GM18499 (cell line): ENCODE measurements around the gene TAPBPL.
"Not testable (repeated sequence)": the region's sequence is repeated elsewhere in the genome, so short reads cannot be mapped to it uniquely, and the experiment has no call there.

Experiments used
- ATAC-seq: cut with Tn5 transposase; IDR thresholded peaks from one replicate; pipeline ENCODE4 v1.9.1; 2021; ENCODE audit warnings: moderate number of reproducible peaks; ENCODE audit not compliant: insufficient read depth, unreplicated experiment

Gene TAPBPL

DNA sequence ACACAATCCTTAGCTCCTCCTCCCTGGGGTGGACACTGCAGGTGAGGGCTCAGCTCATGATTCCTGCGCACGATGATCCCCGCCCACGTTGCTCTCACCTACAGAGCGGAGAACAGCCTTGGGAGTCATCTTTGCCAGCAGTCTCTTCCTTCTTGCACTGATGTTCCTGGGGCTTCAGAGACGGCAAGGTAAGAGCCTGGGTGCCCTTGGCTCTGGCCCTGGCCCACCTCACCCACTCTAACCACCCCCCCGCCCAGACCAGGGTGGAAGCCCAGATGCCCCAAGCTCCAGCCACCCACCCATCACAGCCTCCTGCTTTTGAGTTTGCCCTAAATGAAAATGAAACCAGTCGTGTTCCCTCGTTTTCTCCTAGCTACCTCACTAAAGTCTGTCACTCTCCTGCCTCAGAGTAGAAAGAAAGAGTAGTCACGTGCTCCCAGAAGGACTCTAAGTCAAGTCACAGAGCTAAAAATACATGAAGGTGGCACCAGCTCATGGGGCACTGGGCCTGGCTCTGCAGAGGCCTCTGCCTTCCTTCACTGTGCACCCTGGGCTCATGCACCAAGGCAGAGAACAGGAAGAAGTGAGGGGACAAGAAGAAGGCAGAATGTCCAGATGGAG, 9.0 kb downstream of the TAPBPL start:
- ATAC-seq: no peak

DNA sequence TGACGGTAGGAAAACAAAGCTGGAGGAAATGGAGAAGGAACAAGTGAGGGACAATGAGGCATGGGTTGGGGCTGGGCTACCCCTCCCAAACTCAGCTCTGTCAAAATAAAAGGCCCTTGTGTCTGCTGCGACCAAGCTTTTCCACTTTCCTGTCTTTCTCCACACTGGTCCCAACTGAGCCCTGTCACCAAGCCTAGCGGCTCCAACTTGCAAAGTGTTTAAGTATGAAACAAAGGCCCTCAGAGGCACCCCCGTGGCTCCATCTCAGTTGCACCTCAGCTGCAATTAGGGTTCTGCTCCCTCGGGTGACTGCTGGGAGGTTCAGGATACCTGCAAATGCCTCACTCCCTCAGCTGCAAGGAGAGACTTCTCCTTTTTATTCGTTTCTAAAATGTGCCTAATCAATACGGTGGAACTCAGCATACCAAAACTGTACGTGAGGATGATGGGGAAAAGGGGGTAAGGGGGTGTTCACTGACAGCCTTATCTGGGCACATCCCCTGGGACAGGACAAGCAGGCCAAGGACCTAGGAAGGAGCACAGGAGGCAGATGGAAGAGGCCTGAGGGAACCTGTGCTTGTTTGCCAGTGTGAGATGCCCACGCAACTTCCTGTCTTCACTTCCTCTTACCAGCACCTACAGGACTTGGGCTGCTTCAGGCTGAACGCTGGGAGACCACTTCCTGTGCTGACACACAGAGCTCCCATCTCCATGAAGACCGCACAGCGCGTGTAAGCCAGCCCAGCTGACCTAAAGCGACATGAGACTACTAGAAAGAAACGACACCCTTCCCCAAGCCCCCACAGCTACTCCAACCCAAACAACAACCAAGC, 9.8 kb downstream of the TAPBPL start:
- no peak for ATAC-seq

DNA sequence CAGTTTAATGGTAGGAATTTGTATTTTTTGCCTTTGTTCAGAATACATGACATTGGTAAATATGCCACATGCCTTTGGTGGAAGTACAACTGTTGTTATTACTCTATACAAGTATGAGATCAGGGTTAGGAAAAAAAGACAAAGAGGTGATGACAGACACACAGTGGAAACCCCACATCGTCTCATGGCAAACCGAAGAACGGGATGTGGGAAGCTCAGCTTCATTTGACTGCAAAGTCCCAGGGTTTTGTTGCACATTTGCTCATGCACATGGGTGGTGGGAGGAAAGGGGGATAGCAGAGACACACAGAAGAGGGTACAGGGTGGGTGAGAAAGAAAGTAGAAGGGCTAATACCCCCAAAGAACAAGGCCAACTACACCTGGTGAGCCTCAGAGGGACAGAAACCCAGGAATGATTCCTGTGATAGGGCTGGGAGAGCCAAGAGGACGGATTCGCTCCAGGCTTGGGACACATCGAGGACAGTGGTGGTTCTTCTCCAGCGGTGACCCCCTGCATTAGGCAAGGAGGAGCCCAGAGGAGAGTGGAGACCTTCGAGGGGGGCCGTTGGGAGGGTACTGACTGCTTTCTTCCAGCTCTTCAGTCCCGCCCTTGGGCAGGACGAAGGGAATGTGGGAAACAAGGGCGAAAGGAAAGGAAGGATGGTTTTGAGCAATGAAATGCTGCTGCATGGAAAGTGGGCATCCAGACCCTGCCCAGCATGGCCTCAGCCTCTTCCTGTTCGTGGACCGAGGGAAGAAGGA, 10.6 kb downstream of the TAPBPL start:
- no peak for ATAC-seq

DNA sequence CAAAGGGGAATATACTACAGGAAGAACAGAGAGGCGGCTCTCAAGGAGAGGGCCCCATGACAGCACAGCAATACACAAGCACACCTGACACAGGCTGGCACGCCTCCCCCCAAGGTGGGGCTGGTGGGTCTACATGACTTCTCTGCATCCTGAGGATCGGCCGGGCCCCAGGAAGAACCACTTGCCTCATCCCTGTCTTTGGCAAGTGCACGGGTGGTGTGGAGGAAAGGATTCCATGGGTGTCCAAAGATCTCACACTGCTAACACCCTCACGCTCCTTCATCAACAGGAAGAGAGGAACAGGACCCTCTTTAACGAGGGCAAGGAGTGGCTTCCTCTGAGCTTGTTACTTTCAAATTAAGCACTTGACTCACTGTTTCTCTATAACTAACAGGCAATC, 11.4 kb downstream of the TAPBPL start:
- ATAC-seq: no peak

DNA sequence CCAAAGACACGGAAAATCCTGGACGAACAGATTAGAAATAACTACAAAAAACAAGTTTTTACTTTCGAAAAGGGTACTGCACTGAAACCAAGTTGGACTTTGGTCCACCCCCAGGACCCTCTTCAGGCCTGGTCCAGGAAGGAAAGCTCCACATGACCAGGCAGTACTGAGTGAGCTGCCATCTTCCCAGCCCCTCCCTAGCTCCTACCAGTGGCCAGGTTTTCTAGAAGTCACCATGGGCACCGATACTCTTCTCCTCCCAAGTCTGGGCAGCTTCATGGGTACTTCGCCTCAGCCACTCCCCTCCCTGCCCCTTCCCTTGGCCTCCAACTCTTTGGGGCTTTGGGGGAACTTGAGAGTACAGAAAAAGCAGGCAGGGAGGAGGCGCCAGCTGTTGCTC, 12.0 kb downstream of the TAPBPL start:
- no peak for ATAC-seq

DNA sequence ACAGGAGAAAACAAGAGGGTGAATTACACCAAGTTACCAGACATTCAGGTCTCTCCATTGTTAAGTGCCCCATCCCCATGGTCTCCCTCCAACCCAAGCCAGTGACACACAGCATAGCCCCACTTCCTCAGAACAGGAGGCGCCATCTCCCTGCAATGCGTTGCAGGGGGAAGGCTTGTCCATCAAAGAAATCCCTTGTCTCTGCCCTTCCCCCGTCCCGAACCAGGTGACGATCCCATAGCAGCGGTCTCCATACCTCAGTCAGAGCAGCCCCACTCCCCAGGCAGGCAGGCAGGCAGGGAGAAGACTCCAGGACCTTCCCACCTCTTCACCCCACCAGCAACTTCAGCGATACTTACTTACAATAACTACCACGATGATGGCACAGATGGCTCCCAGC, 12.7 kb downstream of the TAPBPL start:
- no peak for ATAC-seq

DNA sequence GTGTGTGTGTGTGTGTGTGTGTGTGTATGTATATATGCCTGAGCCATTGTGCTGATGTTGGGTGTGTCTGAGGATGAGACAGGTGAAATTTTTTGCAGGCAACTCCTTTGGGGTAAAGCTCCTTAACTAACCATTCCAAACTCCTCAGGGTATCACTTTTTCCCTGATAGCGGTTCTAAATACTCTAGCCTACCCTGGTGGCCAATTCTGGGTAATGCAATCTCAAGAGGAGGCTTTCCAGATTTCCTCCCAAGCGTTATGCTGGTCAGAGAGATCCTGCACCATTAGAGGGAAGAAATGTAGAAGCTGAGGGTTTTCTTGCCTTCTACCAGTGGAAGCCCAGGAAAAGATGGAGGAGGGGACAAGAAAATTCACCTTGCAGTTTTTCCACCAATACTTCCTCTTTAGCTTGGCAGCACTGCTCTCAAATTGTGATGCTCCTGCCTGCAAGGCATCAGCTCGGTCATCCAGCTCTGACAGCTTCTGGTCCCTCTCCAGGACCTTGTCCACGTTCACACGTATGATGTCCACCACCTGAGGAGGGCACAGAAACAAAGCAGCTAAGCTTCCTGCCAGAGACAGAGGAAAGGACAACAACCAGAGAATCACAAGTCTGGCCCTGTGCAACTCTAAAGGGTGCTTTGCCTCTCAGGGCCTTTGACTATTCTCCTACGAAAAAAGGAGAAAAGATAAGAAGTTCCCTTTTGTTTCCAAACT, 13.8 kb downstream of the TAPBPL start:
- ATAC-seq: no peak

DNA sequence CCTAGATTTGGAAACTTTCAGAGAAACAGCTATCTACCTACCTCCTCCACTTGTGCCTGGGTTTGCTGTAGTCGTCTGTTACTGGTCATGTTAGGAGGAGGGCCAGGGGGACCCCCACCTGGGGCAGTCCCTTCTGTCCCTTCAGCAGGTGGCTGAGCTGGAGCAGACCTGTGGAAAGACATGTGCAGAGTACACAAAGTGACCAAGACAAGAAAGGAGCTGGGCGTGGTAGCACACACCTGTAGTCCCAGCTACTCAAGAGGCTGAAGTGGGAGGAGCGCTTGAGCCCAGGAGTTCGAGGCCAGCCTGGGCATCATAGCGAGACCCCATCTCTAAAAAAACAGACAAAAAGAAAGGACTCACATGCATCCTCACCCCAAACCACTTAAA, 14.3 kb downstream of the TAPBPL start:
- ATAC-seq: no peak

DNA sequence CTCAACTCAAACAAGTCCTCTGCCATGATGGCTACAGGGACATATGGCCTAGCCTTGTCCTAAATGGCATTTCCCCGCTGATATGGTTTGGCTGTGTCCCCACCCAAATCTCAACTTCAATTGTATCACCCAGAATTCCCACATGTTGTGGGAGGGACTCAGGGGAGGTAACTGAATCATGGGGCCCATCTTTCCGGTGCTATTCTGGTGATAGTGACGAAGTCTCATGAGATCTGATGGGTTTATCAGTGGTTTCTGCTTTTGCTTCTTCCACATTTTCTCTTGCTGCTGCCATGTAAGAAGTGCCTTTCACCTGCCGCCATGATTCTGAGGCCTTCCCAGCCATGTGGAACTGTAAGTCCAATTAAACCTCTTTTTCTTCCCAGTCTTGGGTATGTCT, 14.9 kb downstream of the TAPBPL start:
- ATAC-seq: not testable (repeated sequence)

DNA sequence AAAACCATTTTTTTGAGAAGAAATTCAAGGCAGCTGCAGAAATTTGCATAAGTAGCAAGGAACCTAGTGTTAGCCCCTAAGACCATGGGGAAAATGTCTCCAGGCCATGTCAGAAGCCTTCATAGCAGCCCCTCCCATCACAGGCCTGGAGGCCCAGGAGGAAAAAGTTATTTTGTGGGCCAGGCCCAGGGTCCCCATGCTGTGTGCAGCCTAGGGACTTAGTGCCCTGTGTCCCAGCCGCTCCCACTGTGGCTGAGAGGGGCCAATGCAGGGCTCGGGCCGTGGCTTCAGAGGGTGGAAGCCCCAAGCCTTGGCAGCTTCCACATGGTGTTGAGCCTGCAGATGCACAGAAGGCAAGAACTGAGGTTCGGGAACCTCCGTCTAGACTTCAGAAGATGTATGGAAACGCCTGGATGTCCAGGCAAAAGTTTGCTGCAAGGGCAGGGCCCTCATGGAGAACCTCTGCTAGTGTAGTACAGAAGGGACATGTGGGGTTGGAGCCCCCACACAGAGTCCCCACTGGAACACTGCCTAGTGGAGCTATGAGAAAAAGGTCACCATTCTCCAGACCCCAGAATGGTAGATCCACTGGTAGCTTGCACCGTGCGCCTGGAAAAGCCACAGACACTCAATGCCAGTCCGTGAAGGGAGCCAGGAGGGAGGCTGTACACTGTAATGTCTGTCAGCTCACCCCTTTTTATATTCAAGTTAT, 15.9 kb downstream of the TAPBPL start:
- ATAC-seq: not testable (repeated sequence)

DNA sequence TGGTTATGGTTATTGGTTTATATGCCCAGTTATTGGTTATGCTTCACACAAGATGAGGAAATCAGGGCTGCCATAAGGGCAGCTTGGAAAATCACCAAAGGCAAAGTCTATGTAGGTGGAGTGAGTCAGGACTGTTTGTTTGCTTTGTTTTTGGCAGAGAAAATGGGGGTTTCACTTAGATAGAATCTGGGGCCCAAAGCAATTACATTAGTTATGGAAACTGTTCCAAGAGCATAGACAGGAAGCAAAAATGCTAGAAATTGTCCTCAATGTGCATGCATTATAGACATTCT, 16.4 kb downstream of the TAPBPL start:
- no peak for ATAC-seq

DNA sequence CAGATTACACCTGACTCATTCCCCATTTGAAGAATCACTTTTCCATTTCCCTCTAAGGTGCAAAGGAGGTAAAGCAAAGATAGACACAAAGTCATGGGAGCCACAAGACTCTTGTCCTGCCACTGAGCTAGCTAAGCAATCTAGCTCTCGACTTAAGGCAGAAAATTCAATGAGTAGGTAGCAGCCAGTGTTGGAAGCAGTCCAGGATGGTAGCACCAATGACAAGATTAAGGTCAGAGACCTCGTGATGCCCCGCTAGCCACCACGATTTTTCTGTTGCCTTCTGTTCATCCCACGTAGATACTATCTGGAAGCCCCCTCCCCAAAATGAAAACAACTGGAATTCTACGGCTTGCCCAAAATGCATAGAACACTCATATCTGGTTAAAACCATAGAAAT, 17.2 kb downstream of the TAPBPL start:
- ATAC-seq: no peak

DNA sequence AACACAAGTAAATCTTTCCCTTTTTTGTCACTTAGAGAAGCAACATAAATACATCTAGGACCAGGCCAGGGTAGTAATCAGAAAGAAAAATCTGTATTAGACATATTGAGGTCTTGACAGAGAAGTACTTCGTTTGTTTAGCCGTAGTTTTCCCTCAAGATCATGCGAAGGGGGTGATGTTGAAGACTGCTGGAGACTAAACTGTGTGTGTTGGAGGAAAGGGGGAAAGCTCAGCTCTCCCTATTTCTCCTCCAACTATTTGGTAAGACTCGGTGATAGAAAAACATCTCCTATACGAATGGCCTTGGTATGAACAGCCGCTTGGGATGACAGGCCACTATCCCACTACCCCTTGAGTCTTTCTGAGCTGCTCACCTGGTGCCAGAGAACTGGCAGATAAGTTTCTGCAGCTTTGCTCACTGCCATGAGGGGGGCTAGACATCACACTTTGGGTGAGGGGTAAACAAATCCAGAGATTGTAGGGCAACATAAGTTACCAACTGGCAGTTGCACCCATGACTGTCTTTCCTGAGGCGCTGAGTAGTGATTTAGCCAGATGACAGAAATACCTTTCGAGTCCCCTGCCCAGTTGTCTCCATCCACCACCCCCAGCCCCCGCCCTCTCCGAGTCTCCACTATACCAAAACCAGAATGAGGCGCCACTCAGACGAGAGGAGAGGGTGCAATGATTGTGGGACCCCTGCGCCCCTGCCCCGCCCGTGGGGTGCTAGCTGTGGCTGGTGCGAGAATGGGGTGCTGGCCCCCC, 17.9 kb downstream of the TAPBPL start:
- ATAC-seq: no peak

DNA sequence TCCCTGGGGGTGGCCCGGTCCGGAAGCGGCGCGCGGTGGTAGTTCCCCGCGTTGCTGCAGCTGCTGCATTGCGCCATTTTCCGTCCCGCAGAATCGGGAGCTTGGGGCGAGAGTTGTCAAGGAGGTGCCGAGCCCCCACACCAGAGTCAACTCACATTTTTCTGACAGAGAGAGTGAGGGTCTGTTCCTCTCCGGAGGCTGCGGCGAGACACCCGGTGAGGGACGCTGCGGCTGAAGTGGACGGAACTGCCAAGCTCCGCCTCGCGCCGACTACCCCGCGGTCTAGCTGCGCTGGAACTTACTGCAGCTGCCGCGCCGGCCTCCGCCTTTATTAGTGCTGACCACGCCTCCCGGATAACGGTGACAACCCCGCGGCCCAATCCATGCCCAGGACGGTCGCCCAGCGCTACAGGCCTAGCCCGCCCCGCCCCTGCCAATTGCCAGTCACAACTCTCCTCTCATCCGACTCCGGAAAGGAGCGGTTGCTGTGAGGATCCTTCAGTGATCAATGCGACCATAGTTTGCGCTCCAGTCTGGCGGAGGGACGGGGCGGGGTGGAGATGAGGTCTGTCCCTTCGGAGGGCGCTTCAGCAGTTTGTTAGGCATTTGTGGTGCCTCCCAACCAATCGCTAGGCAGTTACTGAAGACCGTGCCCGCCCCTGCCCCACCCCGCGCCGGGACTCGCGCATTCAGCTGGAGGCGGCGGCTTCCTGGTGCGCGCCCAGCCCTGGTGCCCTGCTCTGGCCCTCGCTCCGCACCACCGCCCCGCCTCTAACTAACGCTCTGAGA, 18.7 kb downstream of the TAPBPL start, which contains the start of gene VAMP1:
Gene VAMP1, minus strand, starts transcription at position 303 of the 789 bp plus-strand sequence. Its CDS starts 146 bp downstream, at position 157.
- peak; percentile 73 for ATAC-seq

DNA sequence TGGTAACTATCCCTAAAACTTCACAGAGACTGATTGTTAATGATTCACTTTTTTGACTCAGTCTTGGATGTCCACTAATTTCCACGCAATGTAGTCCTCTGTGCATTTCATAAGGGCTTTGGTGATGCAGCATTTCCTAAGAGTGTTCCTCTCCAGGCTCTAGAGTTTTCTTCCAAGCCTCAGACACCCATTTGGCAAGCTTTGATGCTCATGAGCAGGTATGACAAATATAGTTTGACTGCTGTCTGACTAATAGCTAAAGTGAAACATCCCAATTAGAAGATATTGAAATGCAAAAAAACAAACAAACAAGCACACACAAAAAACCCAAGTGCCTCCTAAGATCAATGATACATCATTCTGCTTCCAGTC, 20.1 kb downstream of the TAPBPL start:
- no peak for ATAC-seq

DNA sequence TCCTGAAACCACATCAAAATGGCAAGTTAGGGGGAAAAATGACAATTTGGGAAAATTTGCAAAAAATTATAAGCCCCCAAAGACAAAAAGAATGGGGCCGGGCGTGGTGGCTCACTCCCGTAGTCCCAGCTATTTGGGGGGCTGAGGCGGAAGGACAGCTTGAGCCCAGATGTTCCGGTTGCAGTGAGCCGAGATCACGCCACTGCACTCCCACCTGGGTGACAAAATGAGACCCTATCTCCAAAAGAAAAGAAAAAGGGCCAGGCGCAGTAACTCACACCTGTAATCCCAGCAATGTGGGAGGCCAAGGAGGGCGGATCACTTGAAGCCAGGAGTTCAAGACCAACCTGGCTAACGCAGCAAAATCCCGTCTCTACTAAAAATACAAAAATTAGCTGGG, 20.6 kb downstream of the TAPBPL start:
- ATAC-seq: no peak

DNA sequence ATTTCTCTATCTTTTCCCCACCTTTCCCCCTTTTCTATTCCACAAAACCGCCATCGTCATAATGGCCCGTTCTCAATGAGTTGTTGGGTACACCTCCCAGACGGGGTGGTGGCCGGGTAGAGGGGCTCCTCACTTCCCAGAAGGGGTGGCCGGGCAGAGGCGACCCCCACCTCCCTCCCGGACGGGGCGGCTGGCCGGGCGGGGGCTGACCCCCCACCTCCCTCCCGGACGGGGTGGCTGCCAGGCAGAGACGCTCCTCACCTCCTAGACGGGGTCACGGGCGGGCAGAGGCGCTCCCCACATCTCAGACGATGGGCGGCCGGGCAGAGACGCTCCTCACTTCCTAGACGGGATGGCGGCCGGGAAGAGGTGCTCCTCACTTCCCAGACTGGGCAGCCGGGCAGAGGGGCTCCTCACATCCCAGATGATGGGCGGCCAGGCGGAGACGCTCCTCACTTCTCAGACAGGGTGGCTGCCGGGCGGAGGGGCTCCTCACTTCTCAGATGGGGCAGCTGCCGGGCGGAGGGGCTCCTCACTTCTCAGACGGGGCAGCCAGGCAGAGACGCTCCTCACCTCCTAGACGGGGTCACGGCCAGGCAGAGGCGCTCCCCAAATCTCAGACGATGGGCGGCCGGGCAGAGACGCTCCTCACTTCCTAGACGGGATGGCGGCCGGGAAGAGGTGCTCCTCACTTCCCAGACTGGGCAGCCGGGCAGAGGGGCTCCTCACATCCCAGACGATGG, 23.6 kb downstream of the TAPBPL start:
- ATAC-seq: not testable (repeated sequence)

DNA sequence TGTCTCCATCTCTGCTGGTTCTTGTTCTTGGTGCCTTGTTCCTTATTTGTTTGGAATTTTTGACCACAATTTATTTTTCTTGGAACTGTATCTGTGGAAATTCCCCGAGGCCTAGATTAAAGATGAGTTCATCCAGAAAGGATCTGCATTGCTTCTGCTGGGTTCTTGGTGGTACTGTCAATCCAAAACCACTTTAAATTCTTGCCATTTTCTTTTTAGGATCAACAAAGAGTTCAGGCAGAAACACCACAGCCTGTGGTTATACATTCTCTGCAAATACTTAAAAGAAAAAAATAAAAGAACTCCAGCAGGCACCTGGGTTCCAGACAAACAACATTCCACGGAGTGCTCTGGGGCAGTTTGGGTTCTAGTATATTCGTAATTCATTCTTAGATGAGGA, 24.6 kb downstream of the TAPBPL start:
- no peak for ATAC-seq
